ENCODE measurements around the gene GNG13. TPM values are rescaled to one million over a fixed set of nuclear protein-coding genes. Genes with fewer than 3 reads are reported as not detected.
"Not testable (repeated sequence)": the region's sequence is repeated elsewhere in the genome, so short reads cannot be mapped to it uniquely, and the experiment has no call there.

The GNG13 gene
- total RNA-seq, 1 experiment from 2014 or later = 0.23 TPM

GRCh38 chr16:821751-822150 is 21.2 kb upstream of the GNG13 start:
- Histone ChIP-seq H3K4me3 (ENCODE audit: low read depth in 2 of 2, low read length in 2 of 2) (no peak overlapping the region), H3K36me3 (ENCODE audit: control insufficient read depth, insufficient read depth, low read length) (no peaks in the 10 kb centered on the region), H3K9me3 (ENCODE audit: control insufficient read depth, insufficient read depth, low read depth, low read length) (no peaks in the 10 kb centered on the region), H3K27ac (ENCODE audit: low read length) (no peak overlapping the region), H3K4me1 (ENCODE audit: control insufficient read depth, insufficient read depth, low read length) (no peaks in the 10 kb centered on the region), H3K27me3 (ENCODE audit: control insufficient read depth, insufficient read depth, low read length) (no peaks in the 10 kb centered on the region)
- BruUV-seq (replicated peaks) = no TSS peak
- POLR2A ChIA-PET = no interaction called here
- ATAC-seq = no peak; the same call in 1 of the 2 replicates
- no peak for DNase-seq (ENCODE audit: low read depth, low spot score)
- intact Hi-C loops (cut with micrococcal nuclease; ENCODE audit: unreplicated experiment) = no loop called here
- in situ Hi-C loops (cut with HindIII; ENCODE audit: low pct_unique_long_range_greater_than_20kb, low sequenced_read_pairs) = no loop called here
- no peak for TF ChIP-seq POLR2AphosphoS5 (IDR thresholded peaks at IDR 0.05; ENCODE audit: low read depth, low read length)
- no peak for TF ChIP-seq REST (IDR thresholded peaks at IDR 0.05; ENCODE audit: insufficient read depth in 1 of 2, low read depth in 2 of 2, low read length in 1 of 2)
- TF ChIP-seq CTCF (IDR thresholded peaks at IDR 0.05) = no peak
- no peak for TF ChIP-seq TCF7L2 (IDR thresholded peaks at IDR 0.05; ENCODE audit: low read depth, low read length)
- TF ChIP-seq SIN3A (IDR thresholded peaks at IDR 0.05; ENCODE audit: borderline replicate concordance, insufficient read depth, low read depth, low read length) = no peak
- CTCF ChIA-PET = no interaction called here

- ATAC-seq = no peak
- Histone ChIP-seq H3K4me1 (ENCODE audit: control insufficient read depth, insufficient read depth, low read length) (no peaks in the 10 kb centered on the region), H3K27ac (ENCODE audit: low read length) (no peak overlapping the region), H3K36me3 (ENCODE audit: control insufficient read depth, insufficient read depth, low read length) (no peaks in the 10 kb centered on the region), H3K4me3 (ENCODE audit: low read depth in 2 of 2, low read length in 2 of 2) (no peak overlapping the region), H3K9me3 (ENCODE audit: control insufficient read depth, insufficient read depth, low read depth, low read length) (no peaks in the 10 kb centered on the region), H3K27me3 (ENCODE audit: control insufficient read depth, insufficient read depth, low read length) (no peaks in the 10 kb centered on the region)
- CTCF ChIA-PET = interaction anchor here (0.6 kb wide), 1 partner anchor 228 kb away, joined by 6 read pairs; no protein-coding TSS in a partner anchor
- TF ChIP-seq POLR2AphosphoS5 (IDR thresholded peaks at IDR 0.05; ENCODE audit: low read depth, low read length) (no peak), REST (IDR thresholded peaks at IDR 0.05; ENCODE audit: insufficient read depth in 1 of 2, low read depth in 2 of 2, low read length in 1 of 2) (no peak)
- DNase-seq (ENCODE audit: low read depth, low spot score) = no peak
- no TSS peak for BruUV-seq (replicated peaks)
- in situ Hi-C loops (cut with HindIII; ENCODE audit: low pct_unique_long_range_greater_than_20kb, low sequenced_read_pairs) (no loop called here), intact Hi-C loops (cut with micrococcal nuclease; ENCODE audit: unreplicated experiment) (no loop called here)
- POLR2A ChIA-PET = no interaction called here
Observed at GRCh38 chr16:820748-821147, 20.2 kb upstream of the GNG13 start.

GRCh38 chr16:820044-820408 is 19.5 kb upstream of the GNG13 start:
- H3K9me3 ChIP-seq (ENCODE audit: control insufficient read depth, insufficient read depth, low read depth, low read length); H3K36me3 ChIP-seq (ENCODE audit: control insufficient read depth, insufficient read depth, low read length); in situ Hi-C loops (cut with HindIII; ENCODE audit: low pct_unique_long_range_greater_than_20kb, low sequenced_read_pairs); H3K27me3 ChIP-seq (ENCODE audit: control insufficient read depth, insufficient read depth, low read length); POLR2A ChIA-PET; H3K4me3 ChIP-seq (ENCODE audit: low read depth in 2 of 2, low read length in 2 of 2); H3K4me1 ChIP-seq (ENCODE audit: control insufficient read depth, insufficient read depth, low read length); DNase-seq (ENCODE audit: low read depth, low spot score); BruUV-seq (replicated peaks); CTCF ChIA-PET; ATAC-seq; intact Hi-C loops (cut with micrococcal nuclease; ENCODE audit: unreplicated experiment); H3K27ac ChIP-seq (ENCODE audit: low read length): not testable (repeated sequence)

Measured in Panc1 (cell line).